DMS79 (cell line): ENCODE measurements around the gene ACP5.
"Not testable (repeated sequence)": the region's sequence is repeated elsewhere in the genome, so short reads cannot be mapped to it uniquely, and the experiment has no call there.

Experiments used
- DNase-seq: peaks from one replicate; lab custom pipeline; 2025; lab: John Stamatoyannopoulos, UW

Gene ACP5

DNA sequence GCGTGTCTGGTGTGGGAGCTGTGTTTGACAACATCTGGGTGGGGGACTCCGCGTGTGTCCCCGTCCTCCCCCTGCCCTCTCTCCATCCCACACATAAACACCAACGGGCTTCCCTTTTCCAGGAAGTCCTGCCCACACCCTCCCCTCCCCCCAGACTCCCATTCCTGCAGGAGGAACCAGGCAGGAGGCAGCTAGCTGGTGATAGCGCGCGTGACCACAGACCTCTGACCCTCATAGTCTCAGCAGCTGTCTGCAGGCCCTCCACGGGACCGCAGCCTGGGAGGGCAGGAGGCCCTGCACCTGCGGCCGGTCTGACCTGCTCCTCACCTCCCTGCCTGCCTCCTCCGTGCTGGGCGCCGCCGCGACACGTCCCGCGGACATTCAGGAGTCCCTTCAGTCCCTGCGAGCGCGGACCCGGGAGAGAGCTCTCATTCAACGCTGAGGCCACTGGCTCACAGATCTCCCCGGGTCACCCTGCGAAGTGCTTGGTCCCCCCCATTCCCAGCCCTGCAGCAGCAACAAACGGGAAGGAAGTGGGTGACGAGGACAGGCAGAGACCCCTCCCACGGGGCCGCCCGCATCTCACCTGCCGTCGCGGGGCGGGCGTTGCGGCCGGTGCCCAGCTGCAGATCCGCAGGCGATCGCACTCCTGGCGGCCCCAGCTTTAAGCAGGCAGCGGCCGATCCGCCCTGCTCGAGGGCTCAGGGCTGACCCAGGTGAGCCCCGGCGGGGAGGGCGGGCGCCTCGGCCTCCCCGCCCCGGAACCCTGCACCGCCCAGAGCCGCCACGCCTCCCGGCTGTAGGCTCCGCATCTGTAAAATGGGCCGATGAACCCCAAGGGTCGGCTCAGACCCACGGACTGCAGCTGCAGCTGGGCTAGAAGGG is 1.1 kb upstream of the ACP5 start:
- DNase-seq, result no peak

DNA sequence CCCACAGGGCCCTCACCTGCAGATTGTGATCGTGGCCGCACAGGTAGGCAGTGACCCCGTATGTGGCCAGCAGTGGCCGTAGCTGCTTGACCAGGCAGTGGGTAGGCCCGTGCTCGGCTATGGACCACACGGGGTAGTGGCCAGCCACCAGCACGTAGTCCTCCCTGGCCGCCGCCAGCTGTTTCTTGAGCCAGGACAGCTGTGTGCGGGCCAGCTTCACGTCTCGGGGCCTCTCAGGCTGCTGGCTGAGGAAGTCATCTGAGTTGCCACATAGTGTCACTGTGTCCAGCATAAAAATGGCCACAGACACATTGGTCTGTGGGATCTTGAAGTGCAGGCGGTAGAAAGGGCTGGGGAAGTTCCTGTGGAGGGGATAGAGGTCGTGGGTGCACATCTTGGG is 1.2 kb downstream of the ACP5 start:
- no peak for DNase-seq

DNA sequence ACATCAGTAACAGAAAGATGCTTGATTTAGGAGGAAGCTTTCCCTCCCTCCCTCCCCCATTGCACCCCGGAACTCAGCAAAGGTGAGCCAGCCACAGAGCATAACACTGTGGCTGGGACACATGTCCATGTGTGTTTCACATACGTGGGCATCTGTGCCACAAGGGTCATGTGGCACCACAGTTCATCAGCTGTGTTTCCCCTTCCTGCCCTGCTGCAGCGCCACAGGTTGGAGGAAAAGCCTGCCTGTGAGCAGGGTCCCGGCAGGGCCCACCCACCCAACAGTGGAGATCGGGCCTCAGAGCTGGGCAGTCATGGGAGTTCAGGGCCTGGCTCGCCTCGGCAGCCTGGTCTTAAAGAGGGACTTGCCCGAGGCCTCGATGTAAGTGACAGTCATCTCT is 2.8 kb downstream of the ACP5 start:
- DNase-seq, result no peak

DNA sequence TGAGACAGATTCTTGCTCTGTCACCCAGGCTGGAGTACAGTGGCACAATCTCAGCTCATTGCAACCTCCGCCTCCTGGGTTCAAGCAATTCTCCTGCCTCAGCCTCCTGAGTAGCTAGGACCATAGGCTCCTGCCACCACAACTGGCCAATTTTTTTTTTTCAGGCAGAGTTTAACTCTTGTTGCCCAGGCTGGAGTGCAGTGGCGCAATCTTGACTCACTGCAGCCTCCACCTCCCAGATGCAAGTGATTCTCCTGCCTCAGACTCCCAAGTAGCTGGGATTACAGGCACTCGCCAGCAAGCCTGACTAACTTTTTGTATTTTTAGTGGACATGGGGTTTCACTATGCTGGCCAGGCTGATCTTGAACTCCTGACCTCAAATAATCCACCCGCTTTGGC is 3.7 kb downstream of the ACP5 start:
- DNase-seq, result not testable (repeated sequence)

DNA sequence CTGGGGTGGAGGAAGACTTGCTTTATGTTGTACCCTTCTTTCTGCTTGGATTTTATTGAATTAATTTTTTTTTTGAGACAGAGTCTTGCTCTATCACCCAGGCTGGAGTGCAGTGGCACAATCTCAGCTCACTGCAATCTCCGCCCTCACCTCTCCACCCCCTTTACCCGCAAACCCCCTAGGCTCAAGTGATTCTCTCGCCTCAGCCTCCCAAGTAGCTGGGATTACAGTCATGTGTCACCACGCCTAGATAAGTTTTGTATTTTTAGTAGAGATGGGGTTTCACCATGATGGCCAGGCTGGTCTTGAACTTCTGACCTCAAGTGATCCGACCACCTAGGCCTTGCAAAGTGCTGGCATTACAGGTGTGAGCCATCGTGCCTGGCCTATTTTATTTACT is 4.1 kb downstream of the ACP5 start:
- DNase-seq, result not testable (repeated sequence)

DNA sequence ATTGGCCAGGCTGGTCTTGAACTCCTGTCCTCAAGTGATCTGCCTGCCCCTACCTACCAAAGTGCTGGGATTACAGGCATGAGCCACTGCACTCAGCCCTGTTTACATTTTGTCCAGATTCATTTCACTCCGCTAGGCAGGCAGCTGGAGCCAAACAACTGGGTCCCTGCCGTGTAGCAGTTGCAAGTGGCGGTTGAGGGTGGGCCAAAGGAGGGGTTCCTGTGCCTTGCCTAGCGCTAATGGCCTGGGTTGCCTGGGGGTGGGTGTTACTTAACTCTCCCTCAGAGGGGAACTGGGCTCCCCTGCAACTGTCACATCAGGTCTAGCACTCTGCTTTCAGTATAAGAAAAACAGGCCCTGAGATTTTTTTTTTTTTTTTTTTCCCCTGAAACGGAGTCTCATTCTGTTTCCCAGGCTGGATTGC is 7.4 kb downstream of the ACP5 start:
- no peak for DNase-seq

DNA sequence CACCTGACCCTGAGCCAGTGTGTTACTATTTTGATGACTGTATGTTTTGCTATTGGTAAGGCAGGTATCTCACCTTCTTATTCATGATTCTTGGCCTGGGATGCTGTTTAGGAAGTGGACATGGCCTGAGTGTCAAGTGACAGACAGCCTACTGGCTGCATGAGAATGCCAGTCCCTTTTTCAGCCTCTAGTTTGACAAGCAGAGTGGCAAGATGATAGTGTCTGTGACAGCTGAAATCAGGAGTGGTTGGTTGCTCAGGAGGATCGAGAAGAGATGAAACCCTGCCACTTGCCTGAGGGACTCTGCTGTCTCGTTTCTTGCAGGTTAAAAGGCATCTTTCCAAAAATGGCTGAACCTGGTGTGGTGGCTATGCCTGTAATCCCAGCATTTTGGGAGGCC is 11.3 kb downstream of the ACP5 start:
- no peak for DNase-seq

- not testable (repeated sequence) for DNase-seq
These were observed 11.8 kb downstream of the ACP5 start for GRCh38 chr19:11565649-11565980.

GRCh38 chr19:11564082-11564807 is 13.2 kb downstream of the ACP5 start:
- not testable (repeated sequence) for DNase-seq

- DNase-seq, result no peak
These were observed 13.9 kb downstream of the ACP5 start for GRCh38 chr19:11563532-11563931.

DNA sequence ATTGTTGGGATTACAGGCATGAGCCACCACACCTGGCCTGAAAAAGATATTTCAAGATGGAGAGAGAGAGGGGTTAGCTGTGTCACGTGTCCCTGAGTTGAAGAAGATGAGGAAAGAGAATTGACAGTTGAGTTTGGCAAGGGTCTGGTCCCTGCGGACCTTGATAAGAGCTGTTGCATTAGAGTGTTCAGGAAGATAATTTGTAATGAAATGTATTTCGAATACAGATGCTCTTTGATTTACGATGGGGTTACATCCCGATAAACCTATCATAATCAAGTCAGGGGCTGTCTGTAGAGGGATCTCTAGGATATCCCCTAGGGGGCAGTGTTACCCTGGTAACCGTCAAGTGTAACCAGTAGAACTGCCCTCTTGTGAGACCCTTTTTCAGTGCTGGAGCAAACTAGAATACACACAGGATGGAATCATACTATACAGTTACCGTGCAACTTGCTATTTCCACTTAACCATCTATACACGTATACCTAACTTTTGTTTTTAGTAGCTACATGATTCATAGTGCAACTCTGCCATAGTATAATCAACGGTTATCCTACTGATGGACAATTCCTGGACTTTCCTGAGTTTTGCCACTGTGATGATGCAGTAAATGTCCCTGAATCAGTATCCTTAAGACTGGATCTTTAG is 16.9 kb downstream of the ACP5 start:
- peak; percentile 34 for DNase-seq

- peak; percentile 98 for DNase-seq
These were observed 18.3 kb downstream of the ACP5 start, which contains the start of gene ELOF1 for GRCh38 chr19:11558881-11559828. Gene ELOF1 (minus strand): TSS chr19:11559230. CDS start chr19:11554347, 4,883 bp downstream.

DNA sequence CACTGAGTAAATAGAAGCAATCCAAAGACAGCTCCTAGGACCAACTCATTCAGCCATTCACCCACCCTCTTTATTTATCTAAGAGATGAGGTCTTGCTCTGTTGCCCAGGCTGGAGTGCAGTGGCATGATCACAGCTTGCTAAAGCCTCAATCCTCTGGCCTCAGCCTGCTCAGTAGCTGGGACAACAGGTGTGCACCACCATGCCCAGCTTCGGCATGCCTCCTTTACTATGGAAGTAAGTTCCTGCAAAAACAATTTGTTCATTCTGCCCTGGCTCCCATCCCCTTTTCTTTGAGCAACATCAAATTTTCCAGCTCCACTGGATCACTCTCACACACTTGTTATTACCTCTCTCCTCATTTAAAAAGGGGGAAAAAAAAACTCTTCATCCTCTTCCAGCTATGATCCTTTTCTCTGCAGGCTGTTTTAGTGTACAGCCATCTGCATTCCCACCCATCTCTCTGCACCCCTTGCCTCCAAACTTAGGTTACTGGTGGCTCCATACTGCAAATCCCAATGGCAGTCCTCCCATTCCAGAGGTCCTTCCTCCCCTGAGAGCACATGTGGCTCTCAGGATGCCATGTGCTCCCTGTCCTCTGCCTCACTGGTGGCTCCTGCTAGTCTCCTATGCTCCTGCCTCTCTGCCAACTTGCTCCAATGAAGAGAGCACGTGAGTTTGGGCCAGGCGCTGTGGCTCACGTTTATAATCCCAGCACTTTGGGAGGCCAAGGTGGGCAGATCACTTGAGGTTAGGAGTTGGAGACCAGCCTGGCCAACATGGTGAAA is 20.6 kb downstream of the ACP5 start:
- DNase-seq, result no peak

GRCh38 chr19:11555246-11555645 is 22.2 kb downstream of the ACP5 start:
- DNase-seq, result no peak

- DNase-seq, result no peak
These were observed 23.3 kb downstream of the ACP5 start for GRCh38 chr19:11554160-11554559.

GRCh38 chr19:11552666-11553372 is 24.6 kb downstream of the ACP5 start:
- no peak for DNase-seq

GRCh38 chr19:11551603-11552235 is 25.7 kb downstream of the ACP5 start:
- DNase-seq, result no peak

DNA sequence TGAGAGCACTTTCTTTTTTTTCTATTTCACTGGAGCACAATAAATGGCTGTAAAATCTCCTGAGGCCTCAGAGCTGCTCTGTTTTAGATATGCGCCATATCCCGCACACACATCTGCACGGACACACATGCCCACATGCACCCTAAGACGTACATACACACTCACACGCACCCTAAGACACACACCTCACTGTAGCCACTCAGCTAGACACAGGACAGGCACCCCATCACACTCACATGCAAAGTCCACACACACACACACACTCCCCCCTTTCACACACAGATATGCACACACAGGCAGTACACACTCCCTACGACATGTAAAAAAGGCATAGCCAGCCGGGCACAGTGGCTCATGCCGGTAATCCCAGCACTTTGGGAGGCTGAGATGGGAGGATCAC is 27.2 kb downstream of the ACP5 start:
- DNase-seq, result no peak

DNA sequence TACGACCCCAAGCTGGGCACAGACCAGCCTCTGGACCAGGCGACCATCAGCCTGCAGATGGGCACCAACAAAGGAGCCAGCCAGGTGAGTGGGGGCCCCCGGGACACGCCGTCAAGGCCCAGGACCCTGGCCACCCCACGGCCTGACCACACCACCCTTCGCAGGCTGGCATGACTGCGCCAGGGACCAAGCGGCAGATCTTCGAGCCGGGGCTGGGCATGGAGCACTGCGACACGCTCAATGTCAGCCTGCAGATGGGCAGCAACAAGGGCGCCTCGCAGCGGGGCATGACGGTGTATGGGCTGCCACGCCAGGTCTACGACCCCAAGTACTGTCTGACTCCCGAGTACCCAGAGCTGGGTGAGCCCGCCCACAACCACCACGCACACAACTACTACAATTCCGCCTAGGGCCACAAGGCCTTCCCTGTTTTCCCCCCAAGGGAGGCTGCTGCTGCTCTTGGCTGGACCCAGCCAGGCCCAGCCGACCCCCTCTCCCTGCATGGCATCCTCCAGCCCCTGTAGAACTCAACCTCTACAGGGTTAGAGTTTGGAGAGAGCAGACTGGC is 28.0 kb downstream of the ACP5 start:
- no peak for DNase-seq
